Bronchial epithelial cell (primary cell): ENCODE data around the gene ITGB2. TPM values are rescaled to one million over a fixed set of nuclear protein-coding genes. Genes with fewer than 3 reads are reported as not detected.
A peak's percentile ranks its signal among the peaks of the same experiment; 100 is the strongest.

ENCODE experiments used
- DNase-seq: peaks from one replicate; pipeline ENCODE4 v3.0.0-alpha.2; 2010; ENCODE audit warnings: low read depth
- FAIRE-seq: peaks from 2 replicates; lab custom pipeline; 2011; peaks lifted over from hg19 to GRCh38; lab: Jason Lieb, UNC
- H3K27me3 ChIP-seq: 2 replicates; pipeline ENCODE4 v1.5.1; 2011; ENCODE audit warnings: low read length; ENCODE audit not compliant: control insufficient read depth, insufficient read depth
- H3K36me3 ChIP-seq: 2 replicates; pipeline ENCODE4 v1.5.1; 2011; ENCODE audit warnings: low read length; ENCODE audit not compliant: control insufficient read depth, insufficient read depth
- H3K4me3 ChIP-seq: 2 replicates; pipeline ENCODE4 v1.5.1; 2011; ENCODE audit warnings: mild to moderate bottlenecking, low read depth, low read length, control low read depth
- total RNA-seq: library from RNA; depleted of rRNA; stranded (reverse); fragments of >200 nt; gene quantifications from 2 replicates; pipeline ENCODE4 v1.2.1, GENCODE V29; 2014
- TF ChIP-seq, protein P1 (sequence below): IDR thresholded peaks from 2 replicates; pipeline ENCODE4 v1.5.1; 2011; ENCODE audit warnings: mild to moderate bottlenecking, moderate library complexity, low read length, control low read depth, inconsistent platforms; ENCODE audit not compliant: insufficient read depth, severe bottlenecking

ITGB2 gene
- total RNA-seq, 1 donor from 2014 or later = 1.1 TPM

DNA sequence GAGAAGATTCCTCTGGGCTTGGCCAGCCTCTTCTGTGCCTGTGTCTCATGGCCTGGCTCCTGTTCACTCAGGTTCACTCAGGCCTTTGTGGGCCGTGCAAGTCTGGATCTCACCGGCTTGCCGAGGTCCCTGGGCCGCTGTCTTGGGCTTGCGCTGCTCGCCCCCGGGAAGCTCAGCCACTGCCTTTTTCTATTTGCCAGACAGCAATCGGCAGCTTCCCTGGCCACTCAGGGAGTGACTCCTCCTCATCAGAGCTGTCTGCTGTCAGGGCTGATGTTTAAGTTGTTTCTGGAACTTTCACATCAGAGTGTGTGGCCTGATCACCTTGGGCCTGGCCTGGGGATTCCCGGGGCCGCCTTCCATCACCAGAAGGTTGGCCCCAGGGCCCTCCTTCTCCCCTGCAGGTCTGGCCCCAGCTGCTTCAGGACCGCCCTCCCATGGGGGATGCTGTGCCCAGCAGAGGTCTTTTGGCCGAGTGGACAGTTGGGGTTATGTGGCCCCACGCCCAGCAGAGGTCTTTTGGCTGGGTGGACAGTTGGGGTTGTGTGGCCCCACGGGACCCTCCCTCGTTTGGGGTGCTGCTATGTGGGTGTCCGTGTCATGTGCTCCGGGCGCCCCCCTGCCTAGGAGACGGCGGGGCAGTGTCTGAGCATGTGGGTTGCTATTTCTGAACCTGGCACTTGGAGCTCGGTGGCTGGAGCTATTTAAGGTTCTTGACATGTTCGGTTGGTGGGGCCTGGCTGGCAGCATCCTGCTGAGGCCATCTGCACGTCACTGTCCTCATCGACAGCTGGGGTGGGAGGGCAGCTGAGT lies 31.6 kb upstream of the ITGB2 start:
- Histone ChIP-seq H3K4me3 (no peak overlapping the region), H3K27me3 (no peaks in the 10 kb centered on the region), H3K36me3 (peaks cover 22% of the 10 kb centered on the region)
- TF ChIP-seq, protein P1, sequence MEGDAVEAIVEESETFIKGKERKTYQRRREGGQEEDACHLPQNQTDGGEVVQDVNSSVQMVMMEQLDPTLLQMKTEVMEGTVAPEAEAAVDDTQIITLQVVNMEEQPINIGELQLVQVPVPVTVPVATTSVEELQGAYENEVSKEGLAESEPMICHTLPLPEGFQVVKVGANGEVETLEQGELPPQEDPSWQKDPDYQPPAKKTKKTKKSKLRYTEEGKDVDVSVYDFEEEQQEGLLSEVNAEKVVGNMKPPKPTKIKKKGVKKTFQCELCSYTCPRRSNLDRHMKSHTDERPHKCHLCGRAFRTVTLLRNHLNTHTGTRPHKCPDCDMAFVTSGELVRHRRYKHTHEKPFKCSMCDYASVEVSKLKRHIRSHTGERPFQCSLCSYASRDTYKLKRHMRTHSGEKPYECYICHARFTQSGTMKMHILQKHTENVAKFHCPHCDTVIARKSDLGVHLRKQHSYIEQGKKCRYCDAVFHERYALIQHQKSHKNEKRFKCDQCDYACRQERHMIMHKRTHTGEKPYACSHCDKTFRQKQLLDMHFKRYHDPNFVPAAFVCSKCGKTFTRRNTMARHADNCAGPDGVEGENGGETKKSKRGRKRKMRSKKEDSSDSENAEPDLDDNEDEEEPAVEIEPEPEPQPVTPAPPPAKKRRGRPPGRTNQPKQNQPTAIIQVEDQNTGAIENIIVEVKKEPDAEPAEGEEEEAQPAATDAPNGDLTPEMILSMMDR = no peak
- DNase-seq (no peak), FAIRE-seq (no peak)

DNA sequence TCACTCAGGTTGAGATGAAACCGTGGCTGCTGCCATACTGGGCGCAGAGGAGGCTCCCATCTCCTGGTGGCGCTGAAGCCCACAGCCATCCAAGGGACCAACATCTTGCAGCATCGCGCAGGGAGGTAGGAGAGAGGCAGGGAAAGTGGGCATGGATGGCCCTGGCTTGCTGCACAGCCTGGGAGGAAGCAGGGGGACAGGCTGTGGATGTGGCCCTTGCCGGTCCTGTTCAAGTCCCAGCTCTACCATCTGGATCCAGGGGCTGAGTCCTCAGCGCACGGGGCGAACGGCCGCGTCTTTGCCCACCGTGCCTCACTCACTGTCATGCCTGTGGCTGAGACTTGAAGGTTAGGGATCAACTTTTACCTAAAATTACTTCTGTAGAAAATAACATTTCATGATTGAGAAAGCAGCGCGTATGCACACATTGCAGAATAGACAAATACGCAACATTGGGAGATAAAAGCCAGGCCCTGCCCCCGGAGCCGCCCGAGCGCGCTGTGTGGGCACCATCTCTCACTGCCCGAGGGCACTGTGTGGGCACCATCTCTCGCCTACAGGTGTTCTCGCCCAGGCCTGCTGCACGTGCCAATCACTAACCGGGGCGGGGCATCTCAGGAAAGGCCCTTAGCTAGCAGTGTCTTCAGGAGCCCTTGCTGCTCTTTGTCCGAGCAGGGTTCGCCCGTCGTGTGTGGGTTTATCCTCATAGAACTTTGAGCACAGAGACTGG lies 30.7 kb upstream of the ITGB2 start:
- FAIRE-seq (no peak), DNase-seq (no peak)
- Histone ChIP-seq H3K36me3 (peaks cover 20% of the 10 kb centered on the region), H3K27me3 (no peaks in the 10 kb centered on the region), H3K4me3 (no peak overlapping the region)
- TF ChIP-seq, protein P1 = no peak

DNA sequence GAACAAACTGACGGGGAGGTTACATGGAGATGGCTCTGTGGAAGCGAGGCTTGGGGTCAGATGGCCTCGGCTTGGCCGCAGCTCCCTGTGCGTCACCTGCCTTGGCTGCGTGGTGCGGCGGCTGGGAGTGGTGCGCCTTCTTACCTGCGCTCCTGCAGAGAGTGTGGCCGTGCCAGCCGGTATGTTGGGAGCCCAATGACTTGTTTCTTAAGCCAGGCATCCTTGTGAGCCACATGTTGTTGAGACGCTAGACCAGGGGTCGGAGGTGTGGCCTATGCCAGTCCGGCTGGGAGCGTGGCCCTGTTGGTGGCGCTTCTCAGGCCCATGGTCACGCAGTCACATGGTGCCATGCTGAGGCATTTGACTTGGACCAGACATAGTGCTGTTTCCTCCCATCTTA lies 29.7 kb upstream of the ITGB2 start:
- no peak for FAIRE-seq
- Histone ChIP-seq H3K36me3 (peaks cover 20% of the 10 kb centered on the region), H3K4me3 (no peak overlapping the region), H3K27me3 (no peaks in the 10 kb centered on the region)
- no peak for DNase-seq
- TF ChIP-seq, protein P1 = no peak

DNA sequence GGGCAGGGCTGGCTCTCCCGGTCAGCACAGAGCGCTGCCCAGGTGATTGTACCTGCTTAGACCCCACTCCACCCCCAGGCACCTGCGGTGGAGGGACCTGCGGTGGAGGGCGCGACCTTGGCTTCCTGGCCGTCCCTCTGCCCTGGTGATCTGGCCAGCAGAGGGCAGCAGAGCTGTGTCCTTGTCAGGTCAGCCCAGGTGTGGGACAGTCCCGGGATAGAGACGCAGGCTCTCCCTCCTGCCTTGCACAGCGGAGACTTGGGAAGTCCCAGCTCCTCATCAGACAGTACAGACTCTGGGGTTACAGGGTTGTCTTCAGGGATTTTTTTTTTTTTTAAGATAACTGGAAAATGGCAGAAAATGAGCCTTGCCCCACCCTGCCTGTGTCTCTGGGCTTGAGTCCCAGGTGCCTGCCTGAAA lies 29.1 kb upstream of the ITGB2 start:
- DNase-seq = peak; percentile 52
- TF ChIP-seq, protein P1 = peak; percentile 93
- Histone ChIP-seq H3K27me3 (no peaks in the 10 kb centered on the region), H3K36me3 (peaks cover 22% of the 10 kb centered on the region), H3K4me3 (no peak overlapping the region)
- no peak for FAIRE-seq

DNA sequence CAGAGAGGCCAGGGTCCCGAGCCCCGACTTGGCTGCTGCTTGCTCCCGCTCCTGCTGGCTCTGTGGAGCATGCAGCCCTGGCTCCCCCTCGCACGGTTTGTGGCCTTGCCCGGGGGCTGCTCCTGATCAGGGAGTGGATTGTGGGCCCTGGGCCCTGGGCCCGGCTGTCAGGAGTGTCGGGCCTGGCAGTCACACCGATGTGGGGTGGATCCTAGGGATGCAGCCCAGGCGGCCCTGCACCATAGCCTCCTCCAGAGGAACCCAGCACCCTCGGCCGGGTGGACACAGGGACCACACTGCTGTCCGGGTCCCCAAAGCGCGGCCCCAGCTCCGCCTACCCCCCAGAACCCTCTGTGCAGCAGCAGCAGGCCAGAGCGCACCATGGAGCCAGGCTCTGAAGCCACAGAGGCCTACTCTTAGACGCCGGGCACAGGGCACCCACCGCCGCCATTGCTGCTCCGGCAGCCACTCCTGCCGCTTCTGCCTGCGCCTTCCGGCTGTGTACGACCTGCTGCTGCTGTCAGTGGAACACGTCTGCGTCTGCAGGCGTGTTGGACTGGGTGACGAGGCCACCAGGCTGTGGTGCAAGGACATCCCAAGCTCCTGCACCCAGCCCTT lies 28.6 kb upstream of the ITGB2 start:
- peaks cover 25% of the 10 kb centered on the region for H3K36me3 ChIP-seq
- TF ChIP-seq, protein P1 = no peak
- DNase-seq (no peak), FAIRE-seq (no peak)
- H3K4me3 ChIP-seq = no peak overlapping the region
- no peaks in the 10 kb centered on the region for H3K27me3 ChIP-seq
